Left ventricle myocardium inferior (tissue), 1 donor: ENCODE results near the gene SHISA9. TPM values are rescaled to one million over a fixed set of nuclear protein-coding genes. Genes with fewer than 3 reads are reported as not detected.

Experiments used
- DNase-seq: peaks from one replicate; pipeline ENCODE4 v3.0.0-alpha.2; 2020
- H3K27ac ChIP-seq: fragments of 200-600 bp; replicated peaks from 2 replicates; pipeline ENCODE4 v1.8.0; 2021
- H3K27me3 ChIP-seq: fragments of 200-600 bp; 2 replicates; pipeline ENCODE4 v1.8.0; 2021; ENCODE audit warnings: low read depth
- H3K36me3 ChIP-seq: fragments of 200-600 bp; 2 replicates; pipeline ENCODE4 v1.8.0; 2021
- H3K4me1 ChIP-seq: fragments of 200-600 bp; 2 replicates; pipeline ENCODE4 v1.8.0; 2021
- H3K4me3 ChIP-seq: fragments of 200-600 bp; 2 replicates; pipeline ENCODE4 v1.8.0; 2021; ENCODE audit warnings: mild to moderate bottlenecking, moderate library complexity
- H3K9me3 ChIP-seq: fragments of 200-600 bp; replicated peaks from 2 replicates; pipeline ENCODE4 v1.8.0; 2021
- intact Hi-C: fragments of 100-400 bp; cut with micrococcal nuclease; formaldehyde crosslinking; loops from one replicate; pipeline ENCODE4 v1.11.0; 2022
- total RNA-seq: library from RNA; stranded (reverse); fragmentation: NEBNext Ultra II Directional; extraction: Animal tissue kit (Norgen Biotek cat#: 25700); gene quantifications from one replicate; pipeline ENCODE4 v1.2.1, GENCODE V29; 2021
- TF ChIP-seq, protein P1 (sequence below): fragments of 200-600 bp; IDR thresholded peaks from 2 replicates; pipeline ENCODE4 v1.8.0; 2021; ENCODE audit warnings: antibody characterized with exemption, mild to moderate bottlenecking, borderline replicate concordance
- donor health status: DM: no; HTN: yes; CAD: no; lungs with severe emphysema.

Gene SHISA9
- total RNA-seq, 1 donor from 2014 or later: 0.30 TPM

DNA sequence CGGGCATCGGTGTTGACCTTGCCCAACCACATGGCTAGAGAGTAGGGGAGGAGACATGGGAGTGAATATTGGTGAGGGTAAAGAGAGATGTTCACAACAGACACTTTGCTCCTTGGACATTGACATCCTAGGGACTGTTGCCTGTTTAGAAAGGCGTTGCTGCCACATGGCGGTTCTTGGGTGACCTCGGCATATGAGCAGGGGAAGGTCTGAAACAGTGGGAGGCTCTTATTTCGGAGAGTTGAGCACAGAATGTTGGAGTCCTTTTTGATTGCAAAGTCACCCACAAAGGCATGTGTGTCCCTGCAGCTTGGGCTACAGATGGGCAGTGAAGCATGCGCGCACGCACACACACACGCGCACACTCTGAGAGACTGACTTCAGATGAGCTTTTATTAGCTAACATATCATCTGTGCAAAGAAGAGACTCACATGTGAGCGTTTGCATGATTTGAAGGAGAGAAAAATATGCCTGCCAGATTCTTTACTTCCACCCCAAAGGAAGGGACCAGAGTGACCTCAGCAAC is 104.4 kb downstream of the SHISA9 start:
- no peaks in the 10 kb centered on the region for H3K9me3 ChIP-seq
- peaks cover 26% of the 10 kb centered on the region for H3K27me3 ChIP-seq
- TF ChIP-seq, protein P1, sequence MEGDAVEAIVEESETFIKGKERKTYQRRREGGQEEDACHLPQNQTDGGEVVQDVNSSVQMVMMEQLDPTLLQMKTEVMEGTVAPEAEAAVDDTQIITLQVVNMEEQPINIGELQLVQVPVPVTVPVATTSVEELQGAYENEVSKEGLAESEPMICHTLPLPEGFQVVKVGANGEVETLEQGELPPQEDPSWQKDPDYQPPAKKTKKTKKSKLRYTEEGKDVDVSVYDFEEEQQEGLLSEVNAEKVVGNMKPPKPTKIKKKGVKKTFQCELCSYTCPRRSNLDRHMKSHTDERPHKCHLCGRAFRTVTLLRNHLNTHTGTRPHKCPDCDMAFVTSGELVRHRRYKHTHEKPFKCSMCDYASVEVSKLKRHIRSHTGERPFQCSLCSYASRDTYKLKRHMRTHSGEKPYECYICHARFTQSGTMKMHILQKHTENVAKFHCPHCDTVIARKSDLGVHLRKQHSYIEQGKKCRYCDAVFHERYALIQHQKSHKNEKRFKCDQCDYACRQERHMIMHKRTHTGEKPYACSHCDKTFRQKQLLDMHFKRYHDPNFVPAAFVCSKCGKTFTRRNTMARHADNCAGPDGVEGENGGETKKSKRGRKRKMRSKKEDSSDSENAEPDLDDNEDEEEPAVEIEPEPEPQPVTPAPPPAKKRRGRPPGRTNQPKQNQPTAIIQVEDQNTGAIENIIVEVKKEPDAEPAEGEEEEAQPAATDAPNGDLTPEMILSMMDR: no peak
- no peak overlapping the region for H3K27ac ChIP-seq
- H3K4me1 ChIP-seq: no peaks in the 10 kb centered on the region
- no peaks in the 10 kb centered on the region for H3K36me3 ChIP-seq
- intact Hi-C loops: no loop called here
- H3K4me3 ChIP-seq: no peak overlapping the region
- no peak for DNase-seq

DNA sequence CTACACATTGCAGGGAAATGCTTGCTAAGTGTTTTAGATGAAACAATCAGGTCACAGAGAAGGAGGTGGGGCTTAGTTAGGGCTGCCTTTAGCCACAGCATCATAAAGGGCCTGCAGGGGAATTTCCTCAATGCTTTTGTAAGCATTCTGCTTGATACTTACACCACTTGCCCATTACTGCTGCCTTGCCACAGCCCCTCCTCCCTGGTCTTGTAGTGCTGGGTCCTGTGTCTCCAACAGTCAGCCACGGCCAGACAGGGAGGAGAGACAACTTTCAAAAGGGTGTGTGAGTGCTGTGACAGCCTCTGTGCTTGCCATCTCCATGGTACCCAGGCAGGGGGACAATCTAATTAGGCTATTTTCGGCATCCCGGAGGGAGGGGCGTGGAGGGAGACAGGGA is 111.2 kb downstream of the SHISA9 start:
- intact Hi-C loops: no loop called here

DNA sequence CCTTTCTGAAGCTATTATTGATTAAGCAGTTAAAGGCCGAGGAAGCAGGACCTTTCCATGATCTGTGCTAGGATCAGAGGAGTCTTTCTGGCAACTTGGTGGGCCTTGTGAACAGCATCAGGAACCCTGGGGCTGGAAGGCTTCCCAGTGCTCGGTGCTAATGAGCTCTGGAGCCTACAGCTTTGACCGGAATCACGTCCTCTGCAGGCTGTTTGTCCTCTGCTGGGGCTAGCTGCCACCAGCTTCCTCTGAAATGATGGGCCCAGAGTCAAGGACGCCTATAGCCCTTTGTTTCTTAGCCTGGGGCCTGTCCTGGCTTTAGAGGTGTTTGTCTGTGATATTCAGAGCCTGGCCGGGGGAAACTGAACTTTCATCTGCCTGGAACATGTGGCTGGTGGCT is 111.6 kb downstream of the SHISA9 start:
- no peaks in the 10 kb centered on the region for H3K9me3 ChIP-seq
- DNase-seq: no peak
- H3K4me1 ChIP-seq: no peaks in the 10 kb centered on the region
- H3K27me3 ChIP-seq: peaks cover 42% of the 10 kb centered on the region
- no peaks in the 10 kb centered on the region for H3K36me3 ChIP-seq
- TF ChIP-seq, protein P1: no peak
- intact Hi-C loops: no loop called here
- H3K27ac ChIP-seq: no peak overlapping the region
- no peak overlapping the region for H3K4me3 ChIP-seq

More for the DNA sequence above, 111.2 kb downstream of the SHISA9 start:
- Histone ChIP-seq H3K36me3 (no peaks in the 10 kb centered on the region), H3K4me3 (no peak overlapping the region), H3K27me3 (peaks cover 42% of the 10 kb centered on the region), H3K4me1 (no peaks in the 10 kb centered on the region), H3K27ac (no peak overlapping the region), H3K9me3 (no peaks in the 10 kb centered on the region)
- TF ChIP-seq, protein P1: no peak
- no peak for DNase-seq

DNA sequence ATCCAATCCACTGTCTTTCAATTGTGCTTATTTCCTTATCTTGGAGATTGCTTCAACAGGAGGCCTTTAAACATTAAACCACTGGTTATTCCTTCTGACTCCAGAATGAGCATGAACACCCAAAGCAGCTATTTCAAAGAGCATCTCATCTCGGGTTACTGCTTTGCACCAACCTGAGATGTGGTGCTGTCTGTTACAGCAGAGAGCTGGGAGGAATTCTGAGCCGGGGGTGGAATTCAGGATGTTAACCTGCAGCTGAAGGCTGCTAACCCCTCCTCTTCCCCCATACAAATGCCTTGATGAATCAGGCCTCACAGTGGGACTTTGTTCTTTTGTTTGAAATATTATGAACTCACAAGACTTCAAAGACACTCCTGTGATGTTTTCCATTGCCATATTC is 113.1 kb downstream of the SHISA9 start:
- TF ChIP-seq, protein P1: no peak
- Histone ChIP-seq H3K27me3 (peaks cover 34% of the 10 kb centered on the region), H3K9me3 (no peaks in the 10 kb centered on the region), H3K36me3 (no peaks in the 10 kb centered on the region), H3K4me1 (no peaks in the 10 kb centered on the region), H3K27ac (no peak overlapping the region), H3K4me3 (no peak overlapping the region)
- intact Hi-C loops: no loop called here
- DNase-seq: no peak

DNA sequence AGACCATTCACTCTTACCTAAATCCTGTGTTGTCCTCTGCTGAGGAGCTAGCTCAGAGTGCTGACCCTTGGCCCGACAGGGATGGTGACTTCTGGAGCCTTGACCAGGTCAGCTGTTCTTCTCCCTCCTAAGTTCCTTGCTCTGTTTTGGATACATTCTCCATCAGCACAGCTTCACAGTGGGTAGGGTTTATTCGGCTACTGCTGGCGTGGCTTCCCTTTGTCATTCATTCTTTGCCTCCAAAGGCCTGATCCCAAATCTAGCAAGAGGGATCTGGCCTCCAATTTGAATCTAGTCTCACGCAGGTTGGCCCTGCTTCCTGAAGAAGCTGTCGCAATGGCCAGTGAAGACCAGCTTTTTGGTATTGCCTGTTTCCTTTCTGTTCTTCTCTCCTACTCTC is 116.6 kb downstream of the SHISA9 start:
- Histone ChIP-seq H3K27me3 (peaks cover 11% of the 10 kb centered on the region), H3K27ac (no peak overlapping the region), H3K4me3 (no peak overlapping the region), H3K36me3 (no peaks in the 10 kb centered on the region), H3K4me1 (no peaks in the 10 kb centered on the region), H3K9me3 (no peaks in the 10 kb centered on the region)
- no peak for DNase-seq
- intact Hi-C loops: no loop called here
- TF ChIP-seq, protein P1: no peak
